Inflammatory macrophage (primary cell): Measurements from ENCODE around the gene NEK11.

Experiments used
- DNase-seq, 2 donors: peaks; one replicate each; pipeline ENCODE4 v3.0.0-alpha.2; 2020 to 2022

Gene NEK11

GRCh38 chr3:131047582-131047981 lies 20.9 kb downstream of the NEK11 start:
- DNase-seq, result no peak

DNA sequence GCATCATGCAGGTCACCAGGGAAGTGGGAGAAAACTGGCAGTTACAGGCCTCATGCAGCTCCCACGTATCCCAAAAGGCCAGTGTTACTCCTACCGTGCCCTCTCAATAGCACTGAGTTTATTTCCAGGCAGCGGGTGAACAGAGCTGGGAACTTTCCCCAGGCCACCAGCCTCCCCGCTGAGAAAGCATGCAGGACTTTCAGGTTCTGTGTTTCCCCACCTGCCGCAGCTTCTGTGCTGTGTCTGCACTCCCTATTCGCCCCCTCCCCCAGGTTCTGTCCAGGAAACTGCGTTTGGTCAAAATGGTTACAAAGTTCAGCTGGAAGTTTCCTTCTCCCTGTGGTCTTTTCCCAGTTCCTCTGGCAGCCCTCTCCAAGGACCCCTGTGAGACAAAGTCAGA lies 21.4 kb downstream of the NEK11 start:
- DNase-seq, result no peak

- DNase-seq, result no peak
Observed at GRCh38 chr3:131050001-131050400, 23.3 kb downstream of the NEK11 start.

GRCh38 chr3:131053043-131053859 lies 26.6 kb downstream of the NEK11 start:
- DNase-seq, result no peak

DNA sequence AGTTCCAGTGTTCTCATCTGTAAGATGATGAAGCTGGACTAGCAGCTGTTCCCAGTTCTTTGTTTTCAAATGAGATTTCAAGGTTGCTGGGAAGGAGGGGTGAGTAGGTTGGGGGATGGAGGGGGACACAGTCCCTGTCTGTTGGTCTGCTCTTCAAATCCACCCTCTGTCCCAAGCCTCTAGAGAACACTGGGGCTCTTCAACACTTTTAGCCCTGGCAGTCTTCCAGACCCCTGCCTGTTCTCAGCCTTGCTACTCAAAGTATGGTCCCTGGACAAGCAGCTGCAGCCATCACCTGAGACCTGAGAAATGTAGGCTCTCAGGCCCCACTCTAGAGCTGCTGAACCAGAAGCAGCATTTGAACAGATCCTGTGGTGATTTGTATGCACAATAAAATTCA lies 41.3 kb downstream of the NEK11 start:
- no peak for DNase-seq

GRCh38 chr3:131072099-131072559 lies 45.5 kb downstream of the NEK11 start:
- peak; percentile 55 to 68 for DNase-seq

DNA sequence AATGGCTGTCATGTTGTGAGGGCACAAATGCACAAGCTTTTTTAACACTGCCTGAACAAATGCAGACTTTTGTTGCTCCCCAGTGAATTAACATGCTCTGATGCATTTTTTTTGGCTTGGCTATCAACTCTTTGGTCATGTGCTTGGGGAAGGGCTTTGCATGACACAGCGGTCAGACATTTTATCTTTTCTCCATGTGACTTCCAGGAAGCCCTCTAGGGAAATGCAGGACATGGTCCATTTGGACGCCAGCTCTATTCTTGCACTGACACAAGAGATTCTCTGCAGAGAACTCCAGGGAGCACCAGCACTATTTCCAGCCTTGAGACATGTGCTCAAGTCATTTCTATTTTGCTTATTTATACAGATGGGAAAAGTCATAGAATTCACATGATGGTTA lies 46.2 kb downstream of the NEK11 start:
- no peak for DNase-seq

- peak in 1 of 2 donors; percentile 3 for DNase-seq
Observed at GRCh38 chr3:131075632-131076328, 49.1 kb downstream of the NEK11 start.

GRCh38 chr3:131077904-131078303 lies 51.2 kb downstream of the NEK11 start:
- no peak for DNase-seq

GRCh38 chr3:131079086-131079485 lies 52.4 kb downstream of the NEK11 start:
- DNase-seq, result no peak

GRCh38 chr3:131081224-131081623 lies 54.5 kb downstream of the NEK11 start:
- no peak for DNase-seq

- DNase-seq, result no peak
Observed at GRCh38 chr3:131082246-131082645, 55.6 kb downstream of the NEK11 start.

GRCh38 chr3:131082871-131083863 lies 56.5 kb downstream of the NEK11 start:
- no peak for DNase-seq

DNA sequence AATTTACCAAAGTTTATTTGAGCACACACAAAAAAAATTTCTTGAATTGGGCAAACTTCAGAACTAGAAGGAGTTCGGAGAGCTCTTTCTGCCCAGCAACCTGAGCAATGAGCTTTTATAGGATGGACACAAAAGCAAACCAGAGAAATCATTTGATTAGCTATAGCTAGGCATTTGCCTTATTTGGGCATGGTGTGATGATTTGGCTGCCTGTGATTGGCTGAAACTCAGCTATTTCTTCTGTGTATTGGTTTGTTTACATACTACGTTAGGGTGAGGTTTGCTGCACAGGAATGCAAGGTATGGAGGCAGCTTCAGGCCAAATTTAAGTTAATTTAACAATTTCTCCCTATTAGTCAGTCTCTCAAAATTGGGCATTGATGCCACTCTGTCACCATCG lies 65.1 kb downstream of the NEK11 start:
- DNase-seq, result no peak

DNA sequence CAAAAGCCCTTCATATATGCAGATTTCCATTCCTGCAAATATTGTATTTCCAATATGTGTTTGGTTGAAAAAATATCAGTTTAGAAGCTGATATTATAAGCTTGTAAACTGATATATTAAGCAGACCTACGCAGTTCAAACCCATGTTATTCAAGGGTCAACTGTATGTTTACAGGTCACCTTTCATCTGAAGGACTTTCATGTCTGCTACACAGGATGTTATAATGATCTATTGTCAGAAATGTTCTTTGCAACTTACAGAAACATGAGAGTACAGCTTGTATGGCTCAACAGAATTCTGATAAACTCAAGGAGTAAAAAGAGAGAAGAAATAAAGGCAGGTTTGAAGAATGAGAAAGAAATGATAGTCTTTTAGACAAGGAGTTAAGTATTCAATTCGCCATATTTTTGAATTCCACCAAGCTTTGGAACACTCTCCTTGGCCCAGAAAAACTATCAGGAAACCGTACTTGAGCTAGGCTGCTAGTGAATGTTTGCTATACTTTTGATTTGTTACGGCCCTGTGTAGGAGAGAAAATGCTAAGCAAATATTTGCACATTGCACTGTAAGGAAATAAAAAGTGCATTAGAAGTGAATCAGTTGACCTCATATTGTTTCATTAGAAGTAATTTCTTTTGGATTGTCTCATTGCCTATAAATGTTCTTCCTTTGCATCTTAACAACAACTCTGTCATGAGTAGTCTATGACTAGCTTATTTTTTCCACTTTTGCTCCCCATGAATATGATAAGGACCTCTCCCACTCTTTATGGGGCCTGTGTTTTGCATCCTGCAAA lies 81.2 kb downstream of the NEK11 start:
- no peak for DNase-seq

- DNase-seq, result peak in 1 of 2 donors; percentile 4
Observed at GRCh38 chr3:131109156-131109555, 82.5 kb downstream of the NEK11 start.

DNA sequence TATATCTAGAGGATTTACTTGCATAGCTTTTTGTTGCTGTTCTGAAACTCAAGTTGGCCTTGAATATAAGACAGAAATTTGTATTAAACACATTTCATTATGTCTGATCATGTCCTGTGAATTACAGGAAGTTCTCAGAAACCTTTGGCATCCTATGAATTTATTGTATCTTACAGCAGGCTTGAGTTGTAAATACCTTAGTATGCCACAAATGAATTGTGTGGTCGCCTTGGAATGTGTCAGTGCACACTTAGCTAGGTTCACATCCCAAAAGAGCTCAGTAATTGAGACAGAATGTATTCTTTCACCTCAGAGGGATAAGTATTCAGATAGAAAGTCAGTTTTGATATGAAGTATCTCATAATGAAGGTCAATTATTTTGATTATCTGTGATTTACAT lies 83.4 kb downstream of the NEK11 start:
- no peak for DNase-seq

- no peak for DNase-seq
Observed at GRCh38 chr3:131114256-131114655, 87.6 kb downstream of the NEK11 start.

DNA sequence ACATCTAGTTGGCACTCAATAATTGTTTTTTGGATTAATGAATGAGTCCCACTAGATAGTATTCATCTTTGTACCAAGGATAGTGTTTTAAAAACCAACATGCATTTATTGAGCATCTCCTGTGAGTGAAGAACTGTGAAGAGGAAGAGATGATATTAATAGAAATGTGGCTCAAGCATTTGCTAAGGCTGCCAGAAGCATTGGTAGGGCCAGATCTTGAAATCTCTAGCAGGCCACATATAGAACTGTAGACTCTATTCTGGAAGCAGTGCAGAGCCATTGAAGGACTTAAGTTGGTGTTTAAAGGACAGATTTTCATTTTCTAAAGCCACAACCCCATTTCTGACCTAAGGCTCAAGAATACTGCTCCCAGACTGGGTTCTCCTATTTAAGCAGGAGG lies 99.0 kb downstream of the NEK11 start:
- no peak for DNase-seq

GRCh38 chr3:131140891-131141290 lies 114.2 kb downstream of the NEK11 start:
- DNase-seq, result no peak

- no peak for DNase-seq
Observed at GRCh38 chr3:131141770-131142169, 115.1 kb downstream of the NEK11 start.

GRCh38 chr3:131142580-131142979 lies 115.9 kb downstream of the NEK11 start:
- DNase-seq, result no peak
